T follicular helper cell (primary cell): ENCODE data around the gene TBC1D14.
"Not testable (repeated sequence)": the region's sequence is repeated elsewhere in the genome, so short reads cannot be mapped to it uniquely, and the experiment has no call there.

Experiments used
- DNase-seq: peaks from one replicate; pipeline ENCODE4 v3.0.0-alpha.2; 2020; ENCODE audit warnings: low read depth

Gene TBC1D14

DNA sequence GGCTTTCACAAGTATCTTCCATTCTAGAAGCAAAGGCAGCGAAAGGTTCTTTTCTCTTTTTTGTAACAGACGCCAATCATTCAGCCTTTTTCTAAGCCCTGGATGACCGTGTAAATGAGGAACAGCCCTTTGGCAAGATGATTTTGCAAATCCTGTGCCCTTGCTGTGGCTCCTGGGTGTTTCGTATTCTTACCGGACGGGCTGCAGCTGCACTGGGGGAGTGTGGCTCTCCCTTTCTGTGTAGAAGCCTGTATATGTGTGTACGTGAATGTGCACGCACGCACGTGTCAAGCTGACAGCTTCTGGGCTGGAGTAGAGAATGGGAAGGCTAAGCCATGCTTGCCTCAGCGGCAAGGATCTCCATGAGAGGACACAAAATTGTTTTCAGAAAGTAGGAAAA lies 150.0 kb downstream of the TBC1D14 start:
- no peak for DNase-seq

- DNase-seq: no peak
Measured at GRCh38 chr4:7060346-7061150, 150.9 kb downstream of the TBC1D14 start.

DNA sequence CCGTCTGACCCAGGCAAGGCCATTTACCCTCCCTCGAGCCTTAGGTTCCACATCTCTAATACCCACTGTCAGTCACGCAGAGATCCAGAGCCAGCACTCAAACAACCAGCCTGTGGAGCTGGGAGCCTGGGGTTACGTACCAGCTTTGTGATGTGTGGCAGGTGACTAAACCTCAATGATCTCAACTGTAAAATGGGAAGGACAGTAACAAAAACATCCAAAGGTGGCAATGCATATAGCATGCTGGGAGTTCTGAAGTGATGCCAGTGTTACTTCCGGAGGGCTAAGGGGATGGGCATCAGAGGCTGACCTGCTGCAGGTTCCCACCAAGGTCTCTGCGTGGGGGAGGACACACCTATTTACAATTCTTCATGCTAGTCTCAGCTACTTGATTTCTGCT lies 152.2 kb downstream of the TBC1D14 start:
- no peak for DNase-seq

- DNase-seq: no peak
Measured at GRCh38 chr4:7062816-7063215, 153.2 kb downstream of the TBC1D14 start.

DNA sequence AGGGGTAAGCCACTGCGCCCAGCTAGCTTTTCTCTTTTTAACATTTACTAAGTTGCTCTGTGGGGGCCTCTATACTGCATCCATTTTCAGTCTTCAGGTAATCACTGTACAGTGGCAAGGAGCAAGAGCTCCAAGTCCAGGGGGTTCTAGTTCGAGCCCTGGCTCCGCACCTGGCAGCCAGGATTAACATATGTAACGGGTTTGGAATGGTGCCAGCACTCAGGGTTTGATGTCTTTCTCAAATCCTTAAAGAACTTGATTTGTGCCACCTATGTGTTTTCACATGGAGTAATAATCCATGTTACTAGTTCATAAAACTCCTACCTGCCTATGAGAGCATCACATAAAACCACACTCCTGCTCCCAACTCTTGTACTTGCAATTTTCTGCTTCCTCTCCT lies 153.7 kb downstream of the TBC1D14 start:
- no peak for DNase-seq

GRCh38 chr4:7066006-7066405 lies 156.4 kb downstream of the TBC1D14 start:
- DNase-seq: no peak

- DNase-seq: no peak
Measured at GRCh38 chr4:7066493-7066892, 156.9 kb downstream of the TBC1D14 start.

DNA sequence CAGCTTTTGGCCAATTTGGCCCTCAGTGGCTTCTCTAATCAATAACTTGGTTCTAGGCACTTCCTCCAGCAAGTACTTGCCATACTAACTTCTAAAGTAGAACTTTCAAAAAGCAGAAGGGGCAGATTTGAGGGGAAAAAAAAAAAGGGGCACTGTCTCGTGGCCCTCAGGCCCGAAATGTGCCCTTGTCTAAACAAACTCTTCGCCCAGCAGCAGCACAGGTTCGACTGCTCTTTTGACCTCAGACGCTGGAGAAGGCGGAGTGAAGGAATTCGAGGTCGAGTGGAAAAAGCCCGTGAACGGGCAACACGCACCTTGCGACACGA lies 157.5 kb downstream of the TBC1D14 start:
- DNase-seq: no peak

GRCh38 chr4:7067452-7068278 lies 158.0 kb downstream of the TBC1D14 start, which contains the start of gene GRPEL1:
TSS of gene GRPEL1 (minus strand) at chr4:7068064. CDS start at chr4:7068032, 32 bp downstream.
- peak; percentile 100 for DNase-seq

DNA sequence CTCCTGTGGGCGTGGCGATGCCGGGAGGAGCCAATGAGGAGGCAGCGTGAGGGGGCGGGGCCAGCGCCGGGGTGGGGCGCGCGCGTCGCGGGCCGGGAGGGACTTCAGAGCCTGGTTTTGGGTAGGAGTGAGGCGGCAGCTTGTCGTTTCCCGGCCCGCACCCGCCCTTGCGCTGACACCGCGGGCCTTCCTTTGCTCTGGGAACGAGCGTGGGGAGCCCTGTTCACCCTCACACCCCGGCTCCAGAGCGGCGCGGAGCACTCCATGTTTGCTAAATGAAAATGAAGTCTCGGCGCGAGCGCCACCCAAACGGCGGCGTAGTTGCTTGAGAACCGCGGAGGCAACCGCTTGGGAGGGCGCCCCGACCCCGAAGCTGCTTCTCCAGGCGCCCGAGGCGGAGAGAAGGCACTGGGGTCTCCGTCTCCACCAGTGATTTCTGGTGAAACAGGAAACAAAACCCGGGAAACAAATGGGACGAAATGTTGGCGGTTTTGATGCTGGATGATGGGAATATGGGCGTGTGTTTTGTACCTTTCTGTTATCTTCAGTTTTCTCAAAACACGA lies 158.7 kb downstream of the TBC1D14 start:
- DNase-seq: no peak

DNA sequence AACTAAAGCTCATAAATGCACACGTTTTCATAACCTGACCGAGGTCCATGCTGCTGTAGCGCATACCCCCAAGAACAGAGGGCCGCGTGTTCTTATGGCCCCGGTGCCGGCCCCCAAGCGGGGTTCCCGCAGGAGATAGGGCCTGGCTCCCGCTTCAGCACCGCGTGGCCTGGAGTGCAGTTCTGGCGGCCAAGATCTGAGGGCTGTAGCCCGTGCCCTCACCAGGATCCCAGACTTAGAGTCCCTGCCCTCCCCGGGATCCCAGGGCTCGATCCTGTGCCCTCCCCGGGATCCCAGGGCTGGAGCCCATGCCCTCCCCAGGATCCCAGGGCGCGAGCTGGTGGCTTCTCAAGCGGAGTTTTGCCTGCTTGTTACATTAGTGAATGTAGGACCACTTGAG lies 159.3 kb downstream of the TBC1D14 start:
- DNase-seq: no peak

GRCh38 chr4:7070729-7071511 lies 161.3 kb downstream of the TBC1D14 start:
- DNase-seq: peak; percentile 81

DNA sequence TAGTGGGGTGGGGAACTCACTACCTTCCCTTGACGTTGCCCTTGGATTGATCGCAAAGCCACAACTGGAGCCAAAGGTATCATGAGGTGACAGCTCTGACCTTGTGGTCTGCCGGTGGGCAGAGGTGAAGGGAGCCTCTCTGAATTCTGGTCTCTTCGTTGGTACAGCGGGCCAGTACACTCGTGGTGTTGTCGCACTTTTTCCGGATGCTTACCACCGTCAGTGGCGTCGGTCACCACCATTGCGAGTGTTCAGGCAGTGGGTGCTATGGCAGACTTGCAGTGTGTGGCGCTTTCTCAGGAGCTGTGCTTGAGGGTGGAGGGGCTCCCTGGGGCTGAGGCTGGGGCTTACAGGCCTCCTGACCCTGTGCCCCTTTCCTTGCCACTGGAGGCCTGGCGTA lies 163.4 kb downstream of the TBC1D14 start:
- no peak for DNase-seq

DNA sequence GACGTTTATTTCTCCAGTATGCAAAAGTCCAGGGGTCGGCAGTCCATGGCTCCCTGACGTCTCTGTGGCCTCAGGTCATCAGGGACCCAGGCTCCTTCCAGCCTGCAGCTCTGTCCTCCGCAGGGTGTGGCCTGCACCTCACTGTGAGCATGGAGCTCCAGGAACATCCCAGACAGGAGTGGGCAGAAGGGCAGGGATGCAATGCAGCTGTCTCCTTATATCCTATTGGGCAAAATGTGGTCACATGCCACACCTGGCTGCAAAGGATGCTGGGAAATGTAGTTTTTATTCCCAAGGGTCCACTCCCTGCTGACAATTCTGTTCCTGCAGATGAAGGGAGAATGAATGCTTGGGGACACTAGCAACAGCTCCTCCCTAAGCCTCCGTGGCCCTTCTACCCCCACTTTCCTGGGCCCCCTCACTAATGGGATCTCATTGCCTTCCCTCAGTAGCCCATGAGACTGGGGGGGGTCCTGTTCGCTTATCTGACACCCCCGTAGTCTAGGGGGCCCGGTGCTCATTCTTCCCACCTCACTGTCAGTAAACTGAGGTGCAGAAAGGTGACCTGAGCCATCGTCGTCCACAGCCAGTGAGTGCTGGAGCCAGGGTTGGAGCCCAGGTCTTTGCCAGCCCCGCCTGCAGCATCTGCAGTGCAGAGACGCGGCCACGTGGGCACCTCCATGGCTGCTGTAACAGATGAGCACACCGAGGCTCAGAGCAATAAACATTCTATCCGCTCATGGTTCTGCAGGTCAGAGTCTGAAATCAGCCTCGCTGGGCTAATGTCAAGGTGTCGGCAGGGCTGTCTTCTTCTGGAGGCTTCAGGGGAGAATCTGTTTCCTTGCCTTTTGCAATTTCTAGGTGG lies 164.1 kb downstream of the TBC1D14 start:
- DNase-seq: no peak

- DNase-seq: no peak
Measured at GRCh38 chr4:7074426-7074825, 164.8 kb downstream of the TBC1D14 start.

DNA sequence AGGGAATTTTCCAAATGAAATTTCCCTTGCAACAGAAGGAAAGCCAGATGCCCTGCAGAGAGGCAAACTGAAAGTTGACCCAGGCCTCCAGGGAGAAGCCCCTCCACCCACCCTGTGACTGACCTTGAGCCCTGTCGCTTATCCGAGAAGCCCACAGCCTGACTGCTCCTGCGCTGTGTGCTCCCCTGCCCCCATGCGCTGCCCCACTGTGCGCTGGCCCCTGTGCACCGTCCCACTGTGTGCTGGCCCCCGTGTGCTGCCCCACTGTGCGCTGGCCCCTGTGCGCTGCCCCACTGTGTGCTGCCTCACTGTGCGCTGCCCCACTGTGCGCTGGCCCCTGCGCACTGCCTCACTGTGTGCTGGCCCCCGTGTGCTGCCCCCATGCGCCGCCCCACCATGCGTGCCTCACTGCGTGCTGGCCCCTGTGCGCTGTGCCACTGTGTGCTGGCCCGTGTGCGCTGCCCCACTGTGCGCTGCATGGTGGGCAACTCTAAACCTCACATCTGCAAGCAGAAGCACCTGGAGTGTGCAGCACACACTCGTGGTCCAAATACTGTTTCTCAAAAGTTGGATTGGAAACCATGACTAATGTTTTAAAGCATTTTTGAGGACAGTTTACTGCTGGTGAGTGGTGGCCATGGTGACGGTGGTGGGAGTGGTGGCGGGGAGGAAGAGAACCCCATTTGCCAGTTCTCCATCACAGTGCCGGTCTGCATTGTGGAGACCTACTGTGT lies 166.5 kb downstream of the TBC1D14 start:
- no peak for DNase-seq

GRCh38 chr4:7076696-7077082 lies 167.1 kb downstream of the TBC1D14 start:
- DNase-seq: no peak

DNA sequence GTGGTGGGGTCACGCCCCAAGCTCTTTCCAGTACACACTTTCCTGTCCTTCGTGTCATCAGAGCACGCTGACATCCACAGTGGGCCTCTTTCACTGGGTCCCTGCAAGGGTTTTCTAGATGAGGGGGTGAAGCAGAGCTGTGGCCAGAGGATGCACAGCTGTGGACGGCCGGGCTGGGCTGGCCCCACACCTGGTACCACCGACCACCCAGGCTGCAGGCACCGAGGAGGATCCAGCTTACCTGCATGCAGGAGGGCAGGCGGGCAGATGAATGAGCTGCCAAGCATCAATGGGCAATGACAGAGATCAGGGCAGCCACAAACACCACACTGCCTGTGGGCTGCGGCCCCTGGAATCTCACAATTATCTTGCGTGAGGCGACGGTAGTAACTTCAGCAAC lies 167.7 kb downstream of the TBC1D14 start:
- DNase-seq: no peak

- DNase-seq: no peak
Measured at GRCh38 chr4:7078025-7078424, 168.4 kb downstream of the TBC1D14 start.

- DNase-seq: not testable (repeated sequence)
Measured at GRCh38 chr4:7079483-7079882, 169.9 kb downstream of the TBC1D14 start.
